SK-N-SH (cell line): Measurements from ENCODE around the gene STXBP6. TPM values are rescaled to one million over a fixed set of nuclear protein-coding genes. Genes with fewer than 3 reads are reported as not detected.

Source experiments
- CTCF ChIA-PET: fragments of 300-600, 350-600 bp; formaldehyde crosslinking; extraction: SDS; loops from one replicate; lab custom pipeline; 2021; lab: Yijun Ruan, JAX
- POLR2A ChIA-PET: fragments of 350-600 bp; sonication (Branson Sonifier 250); formaldehyde crosslinking; extraction: SDS; loops from one replicate; lab custom pipeline; 2020; ENCODE audit warnings: antibody characterized with exemption, inconsistent platforms; lab: Yijun Ruan, JAX
- DNase-seq: peaks from one replicate; pipeline ENCODE4 v3.0.0; 2012
- H2AFZ ChIP-seq: fragments of 200-600 bp; sonication (generic); 2 replicates; pipeline ENCODE4 v1.8.1; 2016; ENCODE audit warnings: antibody characterized with exemption, mild to moderate bottlenecking, low read depth
- H3F3A ChIP-seq: fragments of 200-600 bp; sonication (generic); replicated peaks from 2 replicates; pipeline ENCODE3; 2016; ENCODE audit warnings: antibody characterized with exemption, mild to moderate bottlenecking; ENCODE audit not compliant: insufficient read depth
- H3K27ac ChIP-seq, 2 experiments: fragments of 200-500 bp in 1 of 2; fragments of 200-600 bp in 1 of 2; sonication (Bioruptor generic) in 1 of 2; sonication (generic), shearing (Covaris generic) in 1 of 2; 2 replicates each; pipeline versions ENCODE4 v1.5.1 to v1.6.1; 2014 to 2016; ENCODE audit warnings: low read depth in 2 of 2, inconsistent platforms in 1 of 2, low read length in 1 of 2, mild to moderate bottlenecking in 1 of 2, mixed read lengths in 1 of 2
- H3K27me3 ChIP-seq: fragments of 200-600 bp; sonication (generic), shearing (Covaris generic); 2 replicates; pipeline ENCODE4 v1.6.1; 2016; ENCODE audit warnings: mixed run types; ENCODE audit not compliant: insufficient read depth
- H3K36me3 ChIP-seq, 2 experiments: fragments of 200-500 bp in 1 of 2; fragments of 200-600 bp in 1 of 2; sonication (Bioruptor generic) in 1 of 2; sonication (generic) in 1 of 2; replicated peaks in 1 of 2; 2 replicates each; pipeline versions ENCODE3 to v1.5.1; 2014 to 2016; ENCODE audit warnings: low read length in 1 of 2, mild to moderate bottlenecking in 1 of 2; ENCODE audit not compliant: insufficient read depth in 2 of 2, control insufficient read depth in 1 of 2
- H3K4me1 ChIP-seq, 2 experiments: fragments of 200-500 bp in 1 of 2; fragments of 200-600 bp in 1 of 2; sonication (Bioruptor generic) in 1 of 2; sonication (generic), shearing (Covaris generic) in 1 of 2; 2 replicates each; pipeline versions ENCODE4 v1.5.1 to v1.6.1; 2014 to 2016; ENCODE audit warnings: low read depth in 1 of 2, low read length in 1 of 2, mixed run types in 1 of 2; ENCODE audit not compliant: insufficient read depth in 2 of 2, control insufficient read depth in 1 of 2
- H3K4me2 ChIP-seq: fragments of 200-600 bp; sonication (generic), shearing (Covaris generic); 2 replicates; pipeline ENCODE4 v1.6.1; 2017; ENCODE audit warnings: mixed run types
- H3K4me3 ChIP-seq, 2 experiments: fragments of 200-500 bp in 1 of 2; fragments of 200-600 bp in 1 of 2; sonication (Bioruptor generic) in 1 of 2; sonication (generic), shearing (Covaris generic) in 1 of 2; 2 replicates each; pipeline versions ENCODE4 v1.5.1 to v1.8.1; 2014 to 2016; ENCODE audit warnings: low read depth in 2 of 2, inconsistent platforms in 1 of 2, low read length in 1 of 2, mild to moderate bottlenecking in 1 of 2, mixed read lengths in 1 of 2, moderate library complexity in 1 of 2
- H3K79me2 ChIP-seq: fragments of 200-600 bp; sonication (generic); 2 replicates; pipeline ENCODE4 v1.8.1; 2017; ENCODE audit warnings: mild to moderate bottlenecking; ENCODE audit not compliant: insufficient read depth
- H3K9ac ChIP-seq: fragments of 200-600 bp; sonication (generic); 2 replicates; pipeline ENCODE4 v1.6.1; 2017; ENCODE audit warnings: mixed run types
- H3K9me2 ChIP-seq: fragments of 200-600 bp; sonication (generic); 2 replicates; pipeline ENCODE4 v1.6.1; 2017; ENCODE audit warnings: mixed run types
- H3K9me3 ChIP-seq: fragments of 200-600 bp; sonication (generic); 2 replicates; pipeline ENCODE4 v1.6.1; 2017; ENCODE audit warnings: mixed run types, mild to moderate bottlenecking, moderate library complexity
- H4K20me1 ChIP-seq: fragments of 200-600 bp; sonication (generic); 2 replicates; pipeline ENCODE4 v1.6.1; 2017; ENCODE audit warnings: mild to moderate bottlenecking, mixed run types; ENCODE audit not compliant: insufficient read depth
- ELF1 ChIP-seq: IDR thresholded peaks from 2 replicates; pipeline ENCODE4 v1.4.0; 2012
- EP300 ChIP-seq, 2 experiments: IDR thresholded peaks; 2 replicates each; pipeline versions ENCODE4 v1.4.0 to v1.6.1; 2012; ENCODE audit warnings: borderline replicate concordance in 1 of 2, low read depth in 1 of 2, low read length in 1 of 2
- FOSL2 ChIP-seq: IDR thresholded peaks from 2 replicates; pipeline ENCODE4 v1.4.0; 2012; ENCODE audit warnings: low read depth, mild to moderate bottlenecking, moderate library complexity, borderline replicate concordance
- GATA2 ChIP-seq: sonication (generic); formaldehyde crosslinking; IDR thresholded peaks from 2 replicates; pipeline ENCODE4 v1.5.0; 2020; ENCODE audit warnings: mild to moderate bottlenecking, missing genetic modification reagents
- MAX ChIP-seq: IDR thresholded peaks from 2 replicates; pipeline ENCODE4 v1.4.0; 2012; ENCODE audit warnings: low read depth
- RXRA ChIP-seq: IDR thresholded peaks from 2 replicates; pipeline ENCODE4 v1.4.0; 2012; ENCODE audit warnings: low read depth, mild to moderate bottlenecking, borderline replicate concordance
- SMC3 ChIP-seq: IDR thresholded peaks from 2 replicates; pipeline ENCODE4 v1.6.1; 2012; ENCODE audit warnings: low read depth, low read length, improper control_type of control experiment
- TEAD4 ChIP-seq: IDR thresholded peaks from 2 replicates; pipeline ENCODE4 v1.4.0; 2012; ENCODE audit warnings: mild to moderate bottlenecking, borderline replicate concordance; ENCODE audit not compliant: insufficient read depth
- WGBS: methylation state at CpG from one replicate; pipeline ENCODE4 v1.1.6; 2017; ENCODE audit warnings: low lambda C conversion rate; 5-methylcytosine and 5-hydroxymethylcytosine counted together
- polyA plus RNA-seq, 3 experiments: library from polyadenylated mRNA; depleted of rRNA; stranded (reverse); fragments of >200 nt; gene quantifications; 2 replicates each; pipeline ENCODE4 v1.2.3, GENCODE V29; 2012
- TF ChIP-seq, protein P1 (sequence below): IDR thresholded peaks from 2 replicates; pipeline ENCODE4; 2012
- TF ChIP-seq, protein P2 (sequence below): IDR thresholded peaks from 2 replicates; pipeline ENCODE4 v1.4.0; 2012; ENCODE audit warnings: low read depth, borderline replicate concordance
- TF ChIP-seq, protein P3 (sequence below): IDR thresholded peaks from 2 replicates; pipeline ENCODE4 v1.4.0; 2012; ENCODE audit warnings: low read depth, borderline replicate concordance

STXBP6 gene
- polyA plus RNA-seq, 1 of the 3 experiments (the other 2 are of a cell fraction) = 0.16 TPM

DNA sequence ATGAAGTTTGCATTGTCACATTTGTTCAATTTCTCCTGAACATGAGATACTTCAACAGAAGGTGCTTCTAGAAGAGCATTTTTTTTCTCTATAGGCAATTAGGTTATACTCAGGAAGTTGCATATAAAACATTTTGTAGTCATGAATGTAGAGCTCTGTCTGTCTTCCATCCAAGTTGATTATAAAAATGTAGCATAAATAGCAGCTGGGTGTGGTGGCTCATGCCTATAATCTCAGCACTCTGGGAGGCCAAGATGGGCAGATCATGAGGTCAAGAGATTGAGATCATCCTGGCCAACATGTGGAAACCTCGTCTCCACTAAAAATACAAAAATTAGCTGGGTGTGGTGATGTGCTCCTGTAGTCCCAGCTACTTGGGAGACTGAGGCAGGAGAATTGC lies 39.5 kb upstream of the STXBP6 start (continued):
- TF ChIP-seq MAX = no peak
- TF ChIP-seq GATA2 = no peak
- no peak for TF ChIP-seq TEAD4

DNA sequence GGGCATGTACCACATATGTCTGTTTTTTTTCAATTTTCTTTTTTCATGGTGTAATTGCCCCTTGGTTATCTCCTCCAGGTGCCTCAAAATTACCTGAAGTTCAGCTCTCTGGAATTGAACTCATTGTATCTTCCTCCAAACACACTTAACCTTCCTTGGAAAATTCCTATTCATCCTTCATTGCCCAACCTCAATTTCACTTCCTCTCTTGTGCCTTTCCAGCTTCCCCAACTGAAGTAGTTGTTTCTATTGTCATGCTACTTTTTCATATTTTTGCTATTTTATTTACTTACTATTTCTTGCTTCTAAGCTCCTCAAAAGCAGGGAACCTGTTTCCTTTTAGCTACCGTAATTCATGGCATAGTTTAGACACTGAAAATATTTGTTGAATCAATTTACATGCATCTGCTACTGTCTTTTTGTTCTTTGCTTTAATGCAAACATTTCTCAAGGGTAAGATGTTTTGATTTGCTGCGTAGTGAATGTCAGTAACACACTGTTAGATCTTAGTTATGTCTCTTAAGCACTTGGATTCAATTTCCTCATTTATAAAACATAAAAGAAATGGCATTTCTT lies 37.0 kb upstream of the STXBP6 start:
- H3K4me1 ChIP-seq = no peaks in the 10 kb centered on the region
- no peaks in the 10 kb centered on the region; the same call in 1 of the 2 replicates for H3K27me3 ChIP-seq
- no peak for TF ChIP-seq RXRA
- TF ChIP-seq SMC3 = no peak
- no peak for TF ChIP-seq FOSL2
- no peak for TF ChIP-seq ELF1
- TF ChIP-seq, protein P1, sequence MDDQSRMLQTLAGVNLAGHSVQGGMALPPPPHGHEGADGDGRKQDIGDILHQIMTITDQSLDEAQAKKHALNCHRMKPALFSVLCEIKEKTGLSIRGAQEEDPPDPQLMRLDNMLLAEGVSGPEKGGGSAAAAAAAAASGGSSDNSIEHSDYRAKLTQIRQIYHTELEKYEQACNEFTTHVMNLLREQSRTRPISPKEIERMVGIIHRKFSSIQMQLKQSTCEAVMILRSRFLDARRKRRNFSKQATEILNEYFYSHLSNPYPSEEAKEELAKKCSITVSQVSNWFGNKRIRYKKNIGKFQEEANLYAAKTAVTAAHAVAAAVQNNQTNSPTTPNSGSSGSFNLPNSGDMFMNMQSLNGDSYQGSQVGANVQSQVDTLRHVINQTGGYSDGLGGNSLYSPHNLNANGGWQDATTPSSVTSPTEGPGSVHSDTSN = no peak
- TF ChIP-seq, protein P2, sequence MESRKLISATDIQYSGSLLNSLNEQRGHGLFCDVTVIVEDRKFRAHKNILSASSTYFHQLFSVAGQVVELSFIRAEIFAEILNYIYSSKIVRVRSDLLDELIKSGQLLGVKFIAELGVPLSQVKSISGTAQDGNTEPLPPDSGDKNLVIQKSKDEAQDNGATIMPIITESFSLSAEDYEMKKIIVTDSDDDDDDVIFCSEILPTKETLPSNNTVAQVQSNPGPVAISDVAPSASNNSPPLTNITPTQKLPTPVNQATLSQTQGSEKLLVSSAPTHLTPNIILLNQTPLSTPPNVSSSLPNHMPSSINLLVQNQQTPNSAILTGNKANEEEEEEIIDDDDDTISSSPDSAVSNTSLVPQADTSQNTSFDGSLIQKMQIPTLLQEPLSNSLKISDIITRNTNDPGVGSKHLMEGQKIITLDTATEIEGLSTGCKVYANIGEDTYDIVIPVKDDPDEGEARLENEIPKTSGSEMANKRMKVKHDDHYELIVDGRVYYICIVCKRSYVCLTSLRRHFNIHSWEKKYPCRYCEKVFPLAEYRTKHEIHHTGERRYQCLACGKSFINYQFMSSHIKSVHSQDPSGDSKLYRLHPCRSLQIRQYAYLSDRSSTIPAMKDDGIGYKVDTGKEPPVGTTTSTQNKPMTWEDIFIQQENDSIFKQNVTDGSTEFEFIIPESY = no peak
- TF ChIP-seq, protein P3, sequence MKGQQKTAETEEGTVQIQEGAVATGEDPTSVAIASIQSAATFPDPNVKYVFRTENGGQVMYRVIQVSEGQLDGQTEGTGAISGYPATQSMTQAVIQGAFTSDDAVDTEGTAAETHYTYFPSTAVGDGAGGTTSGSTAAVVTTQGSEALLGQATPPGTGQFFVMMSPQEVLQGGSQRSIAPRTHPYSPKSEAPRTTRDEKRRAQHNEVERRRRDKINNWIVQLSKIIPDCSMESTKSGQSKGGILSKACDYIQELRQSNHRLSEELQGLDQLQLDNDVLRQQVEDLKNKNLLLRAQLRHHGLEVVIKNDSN = no peak
- TF ChIP-seq TEAD4 = no peak
- TF ChIP-seq EP300 (IDR thresholded peaks at IDR 0.05; ENCODE audit: borderline replicate concordance in 1 of 2, low read depth in 1 of 2, low read length in 1 of 2) = no peak
- no peak overlapping the region for H3K4me2 ChIP-seq
- no peaks in the 10 kb centered on the region for H3K36me3 ChIP-seq
- H2AFZ ChIP-seq = no peak overlapping the region
- WGBS = 4% methylated on average over 2 of the region's 2 CpGs
- H3K27ac ChIP-seq = no peak overlapping the region
- ChIA-PET CTCF (no interaction called here), POLR2A (no interaction called here)
- no peaks in the 10 kb centered on the region for H3F3A ChIP-seq
- no peaks in the 10 kb centered on the region for H3K79me2 ChIP-seq
- DNase-seq = no peak
- no peak overlapping the region for H3K4me3 ChIP-seq
- H3K9me3 ChIP-seq = no peaks in the 10 kb centered on the region
- H3K9ac ChIP-seq = no peak overlapping the region
- no peaks in the 10 kb centered on the region for H4K20me1 ChIP-seq
- H3K9me2 ChIP-seq = no peaks in the 10 kb centered on the region
